IMR-90 (cell line): ENCODE data around the gene ATXN1.

Experiments
- CEBPB ChIP-seq: IDR thresholded peaks from 2 replicates; pipeline ENCODE4 v1.6.1; 2012; ENCODE audit warnings: low read depth, low read length, improper control_type of control experiment
- CTCF ChIP-seq: conservative IDR thresholded peaks from 2 replicates; pipeline ENCODE4 v1.5.1; 2012; ENCODE audit warnings: mild to moderate bottlenecking, low read depth, low read length, improper control_type of control experiment
- MAFK ChIP-seq: IDR thresholded peaks from 2 replicates; pipeline ENCODE4 v1.6.1; 2012; ENCODE audit warnings: low read depth, low read length, improper control_type of control experiment
- POLR2A ChIP-seq: IDR thresholded peaks from 2 replicates; pipeline ENCODE4 v1.6.1; 2012; ENCODE audit warnings: mild to moderate bottlenecking, low read depth, low read length
- SMC3 ChIP-seq: fragments of 150-350 bp; IDR thresholded peaks from 2 replicates; pipeline ENCODE4 v1.6.1; 2016; ENCODE audit warnings: low read depth, mild to moderate bottlenecking, antibody characterized with exemption, low read length, moderate library complexity

GRCh38 chr6:16413399-16413798 is 347.9 kb downstream of the ATXN1 start:
- no peak for TF ChIP-seq CTCF
- no peak for TF ChIP-seq SMC3
- no peak for TF ChIP-seq MAFK
- no peak for TF ChIP-seq POLR2A
- TF ChIP-seq CEBPB: no peak
